Measurements from ENCODE around the gene HPD.

DNA sequence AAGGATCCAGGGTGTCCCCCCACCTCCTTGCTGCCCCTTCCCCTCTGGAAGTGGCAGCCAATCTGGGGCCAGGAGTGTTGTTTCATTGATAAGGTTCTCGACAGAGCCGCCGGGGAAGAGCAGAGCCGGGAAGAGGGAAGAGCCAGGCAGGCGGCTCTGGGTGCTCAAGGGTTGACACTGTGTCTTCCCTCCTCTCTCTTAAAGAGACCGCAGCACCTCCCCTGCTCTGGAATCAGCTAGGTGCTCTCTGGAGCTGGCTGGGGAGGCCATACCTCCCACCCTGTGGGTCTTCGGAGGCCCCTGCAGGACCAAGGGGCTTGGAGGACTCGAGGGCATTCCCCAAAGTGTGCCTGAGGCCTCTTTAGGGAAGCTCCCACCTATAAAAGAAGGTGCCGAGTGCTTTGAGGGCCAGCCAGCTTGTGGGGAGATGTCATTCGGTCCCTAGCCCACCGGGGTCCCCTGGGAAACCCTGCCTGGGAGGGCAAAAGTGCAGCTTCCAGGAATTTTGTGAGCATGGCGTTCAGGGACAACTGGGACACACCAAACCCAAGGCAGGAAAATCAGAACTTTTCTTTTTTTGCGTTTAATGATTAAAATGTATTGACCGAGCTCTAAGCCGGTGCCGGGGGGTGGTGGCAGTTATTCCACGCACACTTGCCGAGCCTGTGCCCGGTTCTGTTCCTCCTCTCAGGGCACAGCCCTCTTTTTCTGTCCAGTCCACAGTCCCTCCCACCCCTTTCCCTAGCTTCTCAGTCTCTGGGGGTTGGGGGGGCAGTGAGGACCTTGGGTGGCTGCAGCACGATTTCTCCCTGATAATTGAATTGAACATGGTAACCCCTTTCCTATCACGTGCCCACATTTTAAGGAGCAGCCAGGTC is 51.9 kb downstream of the HPD start:
- TF ChIP-seq EP300 (IDR thresholded peaks at IDR 0.05), result no peak
- no peak for TF ChIP-seq POLR2A (IDR thresholded peaks at IDR 0.05)
- TF ChIP-seq POLR2AphosphoS5 (IDR thresholded peaks at IDR 0.05), result no peak
